Ecto neural progenitor cell (in vitro differentiated cells): ENCODE measurements around the gene SELENOO.

Experiments used
- DNase-seq: peaks from one replicate; pipeline ENCODE4 v3.0.0-alpha.2; 2018; ENCODE audit warnings: low spot score

The SELENOO gene

GRCh38 chr22:50238755-50239154, 37.9 kb downstream of the SELENOO start:
- no peak for DNase-seq

- no peak for DNase-seq
These were observed 41.7 kb downstream of the SELENOO start for GRCh38 chr22:50242406-50242949.

- no peak for DNase-seq
These were observed 43.0 kb downstream of the SELENOO start for GRCh38 chr22:50243685-50244419.

- peak; percentile 95 for DNase-seq
These were observed 43.8 kb downstream of the SELENOO start, which contains the start of gene TUBGCP6 for GRCh38 chr22:50244420-50245213. TSS of gene TUBGCP6 (minus strand) at chr22:50245023. CDS start at chr22:50244459, 564 bp downstream.

GRCh38 chr22:50245214-50246072, 44.6 kb downstream of the SELENOO start:
- no peak for DNase-seq

DNA sequence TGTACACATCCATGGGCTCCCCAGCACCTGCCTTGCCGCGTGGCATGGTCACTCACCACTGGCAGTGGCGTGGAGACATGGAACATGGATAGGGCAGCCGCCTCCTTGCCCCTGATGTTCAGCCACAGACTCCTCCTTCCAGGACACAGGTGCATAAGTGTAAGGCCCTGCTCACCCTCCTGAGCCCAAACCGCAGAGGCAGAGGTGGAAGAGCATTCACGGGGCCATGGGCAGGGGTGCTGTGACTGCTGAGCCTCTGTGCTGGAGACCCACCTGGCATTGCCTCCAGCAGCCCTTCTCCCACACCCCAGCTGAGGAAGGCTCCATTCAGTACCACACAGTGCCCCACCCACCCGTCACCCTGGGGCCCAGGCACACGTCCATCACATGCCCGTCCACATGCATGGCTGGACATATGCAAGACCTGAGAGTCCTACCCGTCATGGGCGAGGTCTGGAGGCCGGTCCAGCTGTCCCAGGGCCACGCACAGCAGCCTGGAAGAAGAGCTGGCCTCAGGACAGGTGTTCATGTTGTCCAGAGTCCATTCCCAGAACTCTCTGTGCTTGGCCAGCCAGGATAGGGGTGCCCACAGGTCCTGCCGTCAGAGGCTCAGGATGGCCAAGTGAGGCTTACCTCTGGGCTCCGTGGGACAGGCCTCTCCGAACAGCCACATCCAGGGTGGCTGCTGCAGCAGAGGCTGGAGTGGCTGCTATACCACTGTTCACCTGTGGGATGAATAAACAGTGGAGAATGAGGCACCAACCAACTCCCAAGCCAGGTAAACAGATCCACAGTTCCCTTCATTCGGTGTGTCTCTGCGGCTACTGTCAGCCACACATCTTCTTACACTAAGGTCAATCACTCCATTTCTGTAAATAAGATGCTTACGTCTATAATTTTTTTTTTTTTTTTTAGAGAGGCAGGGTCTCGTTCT, 45.7 kb downstream of the SELENOO start:
- DNase-seq: no peak

GRCh38 chr22:50247748-50248147, 46.9 kb downstream of the SELENOO start:
- peak; percentile 75 for DNase-seq

GRCh38 chr22:50248196-50249081, 47.6 kb downstream of the SELENOO start:
- no peak for DNase-seq

DNA sequence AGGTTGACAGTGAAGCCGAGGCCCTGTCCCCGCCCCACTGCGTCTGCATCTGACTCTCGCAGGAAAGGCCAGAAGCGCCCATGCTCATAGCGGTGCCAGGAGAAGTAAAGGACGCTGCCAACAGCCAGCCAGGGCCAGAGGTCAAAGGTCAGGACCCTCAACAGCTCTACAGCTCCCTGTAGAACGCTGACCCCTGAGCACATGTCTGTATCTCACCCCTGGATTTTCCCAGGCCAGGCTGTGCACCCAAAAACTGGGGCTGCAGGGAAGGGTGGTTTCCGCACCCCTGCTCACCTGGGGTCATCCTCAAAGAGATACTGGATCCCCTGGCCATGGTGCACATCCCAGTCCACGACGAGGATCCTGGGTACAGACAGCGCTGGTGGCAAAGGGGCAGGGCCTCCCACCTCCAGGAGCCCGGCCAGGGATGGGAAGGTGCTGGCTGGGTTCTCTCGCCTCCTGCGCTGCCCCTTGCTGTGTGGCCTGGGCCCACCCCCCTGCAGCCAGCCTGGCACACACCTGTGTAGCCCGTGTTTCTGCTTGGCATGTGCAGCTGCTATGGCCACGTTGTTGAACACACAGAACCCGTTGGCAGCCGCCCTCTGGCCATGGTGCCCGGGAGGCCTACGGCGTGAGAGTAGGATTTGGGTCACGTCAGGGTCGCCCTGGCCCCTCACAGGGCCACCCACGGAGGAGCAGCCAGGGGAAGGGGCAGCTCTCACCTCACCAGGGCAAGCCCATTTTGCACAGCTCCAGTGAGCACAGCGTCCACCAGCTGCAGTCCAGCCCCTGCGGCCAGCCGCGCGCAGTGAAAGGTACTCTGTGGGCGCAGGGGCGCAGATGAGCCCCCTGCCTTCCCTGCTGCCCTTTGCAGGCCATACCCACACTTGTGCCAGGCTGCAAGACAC, 48.8 kb downstream of the SELENOO start:
- no peak for DNase-seq

- DNase-seq: no peak
These were observed 49.4 kb downstream of the SELENOO start for GRCh38 chr22:50250249-50250554.

DNA sequence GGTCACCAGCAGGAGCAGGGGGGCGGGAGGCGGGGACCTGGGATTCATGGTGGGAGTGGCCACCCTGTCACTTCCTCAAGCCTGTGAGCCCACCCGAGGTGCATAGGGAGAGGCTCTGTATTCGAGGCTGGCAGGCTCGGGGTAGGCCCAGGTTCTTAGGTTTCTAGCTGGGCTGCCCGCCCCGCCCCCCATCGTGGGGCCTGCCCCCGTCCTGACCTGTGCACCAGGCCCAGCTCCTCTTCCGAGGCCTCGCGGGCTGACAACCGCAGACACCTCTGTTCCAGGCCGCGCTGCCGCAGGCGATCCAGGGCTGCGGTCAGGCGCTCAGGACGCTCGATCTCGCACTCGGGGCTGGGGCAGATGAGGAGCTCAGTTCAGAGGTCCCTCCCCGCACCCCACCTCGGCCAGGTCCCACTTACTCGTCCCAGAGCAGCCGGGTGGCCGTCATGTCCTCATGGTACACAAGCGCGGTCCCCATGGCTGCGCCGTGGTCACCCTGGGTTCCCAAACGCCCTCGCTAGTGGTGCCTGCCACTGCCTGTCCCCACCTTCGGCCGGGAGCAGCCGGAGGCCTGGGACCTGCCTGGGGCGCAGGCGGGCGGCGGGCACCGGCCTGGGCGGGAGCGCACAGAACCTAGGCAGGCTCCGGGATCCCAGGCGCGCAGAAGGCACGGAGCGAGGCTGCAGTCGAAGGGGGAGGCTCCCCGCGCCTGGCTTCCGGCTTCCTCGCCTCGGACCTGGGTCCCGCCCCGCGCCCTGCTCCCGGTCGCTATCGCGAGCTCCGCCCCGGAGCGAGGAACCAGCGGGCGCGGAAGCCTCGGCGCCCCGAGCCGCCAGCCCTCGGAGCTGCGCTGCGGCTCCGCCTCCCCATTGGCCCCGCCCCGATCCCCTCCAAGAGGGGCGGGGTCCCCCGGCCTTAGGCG, 50.0 kb downstream of the SELENOO start, which contains the start of gene HDAC10:
HDAC10 (minus strand) TSS at position 711 of the 922 bp plus-strand sequence; CDS start at position 478, 233 bp downstream.
- peak; percentile 89 for DNase-seq

GRCh38 chr22:50251477-50252081, 50.8 kb downstream of the SELENOO start:
- DNase-seq: no peak

- peak; percentile 81 for DNase-seq
These were observed 51.6 kb downstream of the SELENOO start for GRCh38 chr22:50252082-50253045.

DNA sequence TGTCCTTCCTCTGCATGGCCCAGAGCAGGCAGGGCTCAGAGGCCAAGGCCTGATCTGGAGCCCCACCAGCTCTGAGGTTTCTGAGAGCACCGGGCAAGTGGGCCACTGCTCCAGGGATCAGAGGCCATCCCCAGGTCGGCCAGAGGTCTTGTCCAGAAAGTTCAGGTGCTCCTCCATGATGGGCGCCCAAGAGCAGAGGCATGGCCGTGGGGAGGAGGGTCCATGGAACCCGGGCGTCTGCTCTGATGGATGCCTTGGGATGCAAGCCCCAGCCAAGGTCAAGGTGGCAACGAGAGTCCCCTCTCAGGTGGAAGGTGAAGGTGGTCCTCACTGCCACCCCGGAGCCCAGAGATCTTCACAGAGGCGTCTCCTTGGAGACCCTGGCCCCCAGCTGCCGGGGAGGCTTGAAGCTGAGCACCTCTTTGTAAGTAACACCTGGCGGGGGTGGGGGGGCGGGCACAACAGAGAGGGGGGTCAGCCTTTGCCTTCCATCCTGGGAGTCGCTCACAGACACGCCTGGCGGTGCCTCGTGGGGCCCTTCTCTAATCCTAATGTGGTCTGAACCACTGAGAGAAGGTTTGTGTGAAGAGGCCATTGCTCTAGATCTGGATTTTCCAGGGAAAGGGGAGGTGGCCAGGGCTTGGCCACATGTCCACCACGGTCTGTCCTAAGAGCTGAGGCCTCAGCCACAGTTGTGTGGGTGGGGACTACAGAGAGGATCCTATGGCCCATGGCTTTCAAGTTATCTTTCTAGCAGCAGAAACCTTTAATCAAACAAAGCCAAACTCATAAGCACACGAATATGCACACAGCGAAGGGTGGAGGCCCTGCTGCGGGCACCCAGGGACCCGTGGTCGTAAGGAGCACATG, 52.5 kb downstream of the SELENOO start:
- no peak for DNase-seq

- no peak for DNase-seq
These were observed 53.1 kb downstream of the SELENOO start for GRCh38 chr22:50253941-50254340.
